ENCODE data around the gene PLPP6. TPM values are rescaled to one million over a fixed set of nuclear protein-coding genes. Genes with fewer than 3 reads are reported as not detected.

PLPP6 gene
- total and polyA plus RNA-seq, 2 of the 8 experiments (the other 6 are each of a cell fraction or from before 2014, with no cell fraction given), result 11.8 to 13.3 TPM

DNA sequence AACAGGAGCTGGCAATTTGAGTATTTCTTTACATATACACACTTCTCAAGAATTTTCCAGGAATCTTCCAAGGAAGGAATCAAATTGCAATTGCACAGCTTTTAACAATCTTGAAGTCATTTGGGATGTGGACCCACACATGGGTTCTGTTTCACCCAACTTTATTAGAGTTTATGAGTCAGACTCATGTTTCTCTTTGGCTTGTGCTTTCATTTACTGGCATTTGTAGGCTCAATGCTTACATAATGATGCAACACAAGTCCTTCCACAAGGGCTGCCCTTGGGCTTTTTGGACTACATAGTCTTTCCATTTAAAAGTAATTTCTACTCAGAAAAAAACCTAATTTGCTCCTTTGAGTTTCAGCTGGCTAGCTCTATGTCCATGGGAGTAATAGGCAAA is 12.7 kb downstream of the PLPP6 start (continued):
- no peak for TF ChIP-seq POLR2A (IDR thresholded peaks at IDR 0.05; ENCODE audit: control extremely low read depth in 1 of 2, low read depth in 2 of 2, low read length in 2 of 2)
- no peak for TF ChIP-seq JUND (IDR thresholded peaks at IDR 0.05; ENCODE audit: low read length)
- TF ChIP-seq TBP (IDR thresholded peaks at IDR 0.05; ENCODE audit: low read depth, low read length), result no peak
- TF ChIP-seq, protein P1, sequence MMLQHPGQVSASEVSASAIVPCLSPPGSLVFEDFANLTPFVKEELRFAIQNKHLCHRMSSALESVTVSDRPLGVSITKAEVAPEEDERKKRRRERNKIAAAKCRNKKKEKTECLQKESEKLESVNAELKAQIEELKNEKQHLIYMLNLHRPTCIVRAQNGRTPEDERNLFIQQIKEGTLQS (IDR thresholded peaks at IDR 0.05; ENCODE audit: insufficient read depth, low read depth, low read length), result no peak
- no peak for TF ChIP-seq SIN3A (conservative IDR thresholded peaks at IDR 0.05 in 1 of 2, IDR thresholded peaks at IDR 0.05 in 1 of 2; ENCODE audit: low read depth in 1 of 2, low read length in 2 of 2)
- no peak for TF ChIP-seq CREB1 (IDR thresholded peaks at IDR 0.05)
- no peak for TF ChIP-seq YY1 (IDR thresholded peaks at IDR 0.05; ENCODE audit: low read depth, low read length)

All from H1 (cell line).